Esophagus muscularis mucosa (tissue), 4 donors: ENCODE data around the gene PPFIBP1. TPM values are rescaled to one million over a fixed set of nuclear protein-coding genes. Genes with fewer than 3 reads are reported as not detected.
"Not testable (repeated sequence)": the region's sequence is repeated elsewhere in the genome, so short reads cannot be mapped to it uniquely, and the experiment has no call there.

ENCODE experiments used
- DNase-seq: peaks from one replicate; pipeline ENCODE4 v3.0.0-alpha.2; 2017; ENCODE audit errors: extremely low spot score
- H3K27ac ChIP-seq, 4 donors: fragments of 200-600 bp; sonication (generic); replicated peaks in 1 of 4; 1 replicate in 3 of 4; 2 replicates in 1 of 4; pipeline ENCODE4 v1.5.1; 2016 to 2019; ENCODE audit warnings: mild to moderate bottlenecking in 1 of 4
- H3K27me3 ChIP-seq, 4 donors: fragments of 200-600 bp; sonication (generic); one replicate each; pipeline versions ENCODE4 v1.5.1 to v1.6.0; 2016 to 2019
- H3K36me3 ChIP-seq, 4 donors: fragments of 200-600 bp; sonication (generic); one replicate each; pipeline ENCODE4 v1.5.1; 2016 to 2019
- H3K4me1 ChIP-seq, 4 donors: fragments of 200-600 bp; sonication (generic); one replicate each; pipeline ENCODE4 v1.5.1; 2016 to 2019
- H3K4me3 ChIP-seq, 4 donors: fragments of 200-600 bp; sonication (generic); 1 replicate in 2 of 4; 2 replicates in 2 of 4; pipeline ENCODE4 v1.5.1; 2016 to 2019; ENCODE audit warnings: mild to moderate bottlenecking in 4 of 4, moderate library complexity in 1 of 4
- H3K9me3 ChIP-seq, 4 donors: fragments of 200-600 bp; sonication (generic); 1 replicate in 3 of 4; 2 replicates in 1 of 4; pipeline ENCODE4 v1.5.1; 2016 to 2019
- CTCF ChIP-seq, 3 experiments: fragments of 200-600 bp in 2 of 3; fragments of 450-650 bp in 1 of 3; sonication (generic) in 2 of 3; IDR thresholded peaks; one replicate each; pipeline ENCODE4 v1.5.1; 2017 to 2019; ENCODE audit warnings: antibody characterized with exemption in 3 of 3, mild to moderate bottlenecking in 2 of 3, moderate library complexity in 1 of 3
- EP300 ChIP-seq: sonication (generic); formaldehyde crosslinking; IDR thresholded peaks from one replicate; pipeline ENCODE4 v1.6.1; 2017; ENCODE audit warnings: antibody characterized with exemption
- POLR2A ChIP-seq: fragments of 450-650 bp; IDR thresholded peaks from one replicate; pipeline ENCODE4 v1.6.1; 2017; ENCODE audit warnings: antibody characterized with exemption, moderate library complexity, mild to moderate bottlenecking, low read depth
- POLR2AphosphoS5 ChIP-seq, 2 donors: sonication (generic); formaldehyde crosslinking; IDR thresholded peaks; one replicate each; pipeline ENCODE4 v1.6.1; 2017; ENCODE audit warnings: antibody characterized with exemption in 2 of 2
- WGBS: methylation state at CpG from one replicate; pipeline ENCODE4 v1.1.5; 2018; 5-methylcytosine and 5-hydroxymethylcytosine counted together
- intact Hi-C: fragments of 100-400 bp; cut with DNase I; formaldehyde crosslinking; loops from one replicate; pipeline ENCODE4 v1.15.1; 2023
- total RNA-seq, 4 donors: library from RNA; depleted of rRNA; stranded (reverse); fragments of >200 nt; gene quantifications; one replicate each; pipeline versions ENCODE4 v1.1.0 to v1.2.1, GENCODE V29; 2016

PPFIBP1 gene
- total RNA-seq, 4 donors from 2014 or later, result 53.2 to 79.0 (median 66.5) TPM

GRCh38 chr12:27593266-27593665 lies 69.3 kb downstream of the PPFIBP1 start:
- TF ChIP-seq EP300 (no peak), POLR2A (no peak), POLR2AphosphoS5 (IDR thresholded peaks at IDR 0.05) (no peak), CTCF (IDR thresholded peaks at IDR 0.05) (no peak)
- 87% methylated on average over 4 of the region's 4 CpGs for WGBS
- Histone ChIP-seq H3K27ac (peak overlapping the region; percentile 35 to 72 (median 44)), H3K9me3 (no peaks in the 10 kb centered on the region), H3K4me3 (no peak overlapping the region), H3K4me1 (peaks cover 22 to 36% (median 33%) of the 10 kb centered on the region in 4 donors), H3K36me3 (no peaks in the 10 kb centered on the region), H3K27me3 (no peaks in the 10 kb centered on the region)
- intact Hi-C loops, result no loop called here
- DNase-seq, result no peak

- Histone ChIP-seq H3K27me3 (no peaks in the 10 kb centered on the region), H3K9me3 (no peaks in the 10 kb centered on the region), H3K36me3 (no peaks in the 10 kb centered on the region), H3K4me3 (peak overlapping the region in 1 of 4 donors; percentile 5), H3K27ac (peak overlapping the region; percentile 38 to 64 (median 49)), H3K4me1 (peaks cover 34 to 52% (median 41%) of the 10 kb centered on the region in 4 donors)
- DNase-seq, result no peak
- TF ChIP-seq POLR2A, result no peak
- peak in 1 of 2 donors; percentile 28 for TF ChIP-seq POLR2AphosphoS5 (IDR thresholded peaks at IDR 0.05)
- TF ChIP-seq CTCF (IDR thresholded peaks at IDR 0.05), result no peak
- no peak for TF ChIP-seq EP300
- intact Hi-C loops, result no loop called here
- WGBS, result 74% methylated on average over 16 of the region's 16 CpGs
Observed at GRCh38 chr12:27595231-27595642, 71.2 kb downstream of the PPFIBP1 start.

- H3K4me3 ChIP-seq, H3K27ac ChIP-seq, H3K36me3 ChIP-seq, DNase-seq, intact Hi-C loops, H3K9me3 ChIP-seq, H3K27me3 ChIP-seq: not testable (repeated sequence)
- WGBS, result 16% methylated on average over 1 of the region's 1 CpG
- peaks cover 27 to 40% (median 30%) of the 10 kb centered on the region in 4 donors for H3K4me1 ChIP-seq
Observed at GRCh38 chr12:27598866-27599265, 74.9 kb downstream of the PPFIBP1 start.

- H3K9me3 ChIP-seq, H3K27me3 ChIP-seq, intact Hi-C loops, H3K4me3 ChIP-seq, H3K27ac ChIP-seq, DNase-seq, H3K36me3 ChIP-seq: not testable (repeated sequence)
- WGBS, result 68% methylated on average over 4 of the region's 5 CpGs
- H3K4me1 ChIP-seq, result peaks cover 18 to 33% (median 20%) of the 10 kb centered on the region in 4 donors
Observed at GRCh38 chr12:27601056-27601828, 77.2 kb downstream of the PPFIBP1 start.

- Histone ChIP-seq H3K36me3 (no peaks in the 10 kb centered on the region), H3K27me3 (no peaks in the 10 kb centered on the region), H3K9me3 (no peaks in the 10 kb centered on the region), H3K4me1 (peaks cover 18 to 43% (median 25%) of the 10 kb centered on the region in 4 donors), H3K4me3 (no peak overlapping the region), H3K27ac (no peak overlapping the region)
- DNase-seq, result no peak
- 88% methylated on average over 1 of the region's 1 CpG for WGBS
- intact Hi-C loops, result no loop called here
- no peak for TF ChIP-seq EP300
- TF ChIP-seq CTCF (IDR thresholded peaks at IDR 0.05), result no peak
- no peak for TF ChIP-seq POLR2A
- no peak for TF ChIP-seq POLR2AphosphoS5 (IDR thresholded peaks at IDR 0.05)
Observed at GRCh38 chr12:27602516-27602915, 78.5 kb downstream of the PPFIBP1 start.
